Right atrium auricular region (tissue), 2 donors: ENCODE measurements around the gene ATP5PO. TPM values are rescaled to one million over a fixed set of nuclear protein-coding genes. Genes with fewer than 3 reads are reported as not detected.
"Not testable (repeated sequence)": the region's sequence is repeated elsewhere in the genome, so short reads cannot be mapped to it uniquely, and the experiment has no call there.

Source experiments
- DNase-seq: peaks from one replicate; pipeline ENCODE4 v3.0.0-alpha.2; 2019; ENCODE audit warnings: low spot score
- H3K27ac ChIP-seq, 2 donors: fragments of 200-600 bp; sonication (generic); 1 replicate in 1 of 2; 2 replicates in 1 of 2; pipeline ENCODE4 v1.5.1; 2016 to 2019
- H3K27me3 ChIP-seq, 2 donors: fragments of 200-600 bp; sonication (generic); one replicate each; pipeline versions ENCODE4 v1.5.1 to v1.6.0; 2017 to 2019
- H3K36me3 ChIP-seq: fragments of 200-600 bp; sonication (generic); one replicate; pipeline ENCODE4 v1.5.1; 2016
- H3K4me1 ChIP-seq, 2 donors: fragments of 200-600 bp; sonication (generic); one replicate each; pipeline versions ENCODE4 v1.5.1 to v1.6.0; 2017 to 2019
- H3K4me3 ChIP-seq, 2 donors: fragments of 200-600 bp; sonication (generic); 1 replicate in 1 of 2; 2 replicates in 1 of 2; pipeline ENCODE4 v1.5.1; 2017 to 2019; ENCODE audit warnings: mild to moderate bottlenecking in 1 of 2, moderate library complexity in 1 of 2
- H3K9me3 ChIP-seq, 2 donors: fragments of 200-600 bp; sonication (generic); one replicate each; pipeline ENCODE4 v1.5.1; 2019
- total RNA-seq, 2 donors: library from RNA; depleted of rRNA; stranded (reverse); fragments of >200 nt; gene quantifications; one replicate each; pipeline ENCODE4 v1.1.0, GENCODE V29; 2016
- TF ChIP-seq, protein P1 (sequence below), 2 donors: fragments of 200-600 bp; sonication (generic); IDR thresholded peaks; one replicate each; pipeline ENCODE4 v1.5.1; 2019; ENCODE audit warnings: antibody characterized with exemption in 2 of 2

The ATP5PO gene
- total RNA-seq, 2 donors from 2014 or later: 593 to 693 TPM

DNA sequence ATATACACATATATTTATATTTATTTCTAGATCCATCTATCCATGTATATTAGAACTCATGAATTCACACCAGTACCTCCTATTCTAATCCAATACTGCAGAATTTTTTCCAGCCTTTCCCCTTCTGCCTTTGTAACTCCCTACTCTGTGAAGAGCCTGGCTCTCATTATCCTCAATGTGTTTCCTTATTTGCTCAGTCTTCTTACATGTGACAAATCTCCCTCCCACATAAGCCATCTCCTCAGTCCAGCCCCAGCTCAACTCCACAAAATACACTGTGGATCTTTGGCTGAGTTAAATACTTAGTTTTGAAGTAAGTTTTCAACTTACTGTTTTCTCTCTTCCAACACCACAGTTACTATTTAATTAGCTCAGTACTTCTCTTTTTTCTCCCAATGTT lies 45.7 kb downstream of the ATP5PO start:
- H3K4me1 ChIP-seq: no peaks in the 10 kb centered on the region
- no peak overlapping the region for H3K4me3 ChIP-seq
- DNase-seq: no peak
- no peak overlapping the region for H3K27ac ChIP-seq
- H3K36me3 ChIP-seq: no peaks in the 10 kb centered on the region
- TF ChIP-seq, protein P1, sequence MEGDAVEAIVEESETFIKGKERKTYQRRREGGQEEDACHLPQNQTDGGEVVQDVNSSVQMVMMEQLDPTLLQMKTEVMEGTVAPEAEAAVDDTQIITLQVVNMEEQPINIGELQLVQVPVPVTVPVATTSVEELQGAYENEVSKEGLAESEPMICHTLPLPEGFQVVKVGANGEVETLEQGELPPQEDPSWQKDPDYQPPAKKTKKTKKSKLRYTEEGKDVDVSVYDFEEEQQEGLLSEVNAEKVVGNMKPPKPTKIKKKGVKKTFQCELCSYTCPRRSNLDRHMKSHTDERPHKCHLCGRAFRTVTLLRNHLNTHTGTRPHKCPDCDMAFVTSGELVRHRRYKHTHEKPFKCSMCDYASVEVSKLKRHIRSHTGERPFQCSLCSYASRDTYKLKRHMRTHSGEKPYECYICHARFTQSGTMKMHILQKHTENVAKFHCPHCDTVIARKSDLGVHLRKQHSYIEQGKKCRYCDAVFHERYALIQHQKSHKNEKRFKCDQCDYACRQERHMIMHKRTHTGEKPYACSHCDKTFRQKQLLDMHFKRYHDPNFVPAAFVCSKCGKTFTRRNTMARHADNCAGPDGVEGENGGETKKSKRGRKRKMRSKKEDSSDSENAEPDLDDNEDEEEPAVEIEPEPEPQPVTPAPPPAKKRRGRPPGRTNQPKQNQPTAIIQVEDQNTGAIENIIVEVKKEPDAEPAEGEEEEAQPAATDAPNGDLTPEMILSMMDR (IDR thresholded peaks at IDR 0.05): no peak
- no peaks in the 10 kb centered on the region for H3K27me3 ChIP-seq
- no peaks in the 10 kb centered on the region for H3K9me3 ChIP-seq

GRCh38 chr21:33867868-33868267 lies 47.7 kb downstream of the ATP5PO start:
- not testable (repeated sequence) for H3K4me3 ChIP-seq, H3K27ac ChIP-seq, H3K27me3 ChIP-seq, H3K4me1 ChIP-seq, DNase-seq, H3K9me3 ChIP-seq, H3K36me3 ChIP-seq

- Histone ChIP-seq H3K4me1 (no peaks in the 10 kb centered on the region), H3K4me3 (no peak overlapping the region), H3K27ac (no peak overlapping the region), H3K36me3 (no peaks in the 10 kb centered on the region), H3K27me3 (no peaks in the 10 kb centered on the region), H3K9me3 (no peaks in the 10 kb centered on the region)
- TF ChIP-seq, protein P1 (IDR thresholded peaks at IDR 0.05): no peak
- no peak for DNase-seq
Measured at GRCh38 chr21:33866826-33867225, 48.8 kb downstream of the ATP5PO start.

GRCh38 chr21:33865996-33866575 lies 49.5 kb downstream of the ATP5PO start:
- no peak for DNase-seq
- H3K4me3 ChIP-seq: no peak overlapping the region
- no peak overlapping the region for H3K27ac ChIP-seq
- H3K9me3 ChIP-seq: no peaks in the 10 kb centered on the region
- H3K4me1 ChIP-seq: no peaks in the 10 kb centered on the region
- H3K36me3 ChIP-seq: no peaks in the 10 kb centered on the region
- H3K27me3 ChIP-seq: no peaks in the 10 kb centered on the region
- TF ChIP-seq, protein P1 (IDR thresholded peaks at IDR 0.05): no peak

GRCh38 chr21:33865176-33865575 lies 50.4 kb downstream of the ATP5PO start:
- H3K9me3 ChIP-seq: no peaks in the 10 kb centered on the region
- H3K36me3 ChIP-seq: no peaks in the 10 kb centered on the region
- H3K4me3 ChIP-seq: no peak overlapping the region
- no peaks in the 10 kb centered on the region for H3K27me3 ChIP-seq
- TF ChIP-seq, protein P1 (IDR thresholded peaks at IDR 0.05): no peak
- H3K4me1 ChIP-seq: no peaks in the 10 kb centered on the region
- no peak overlapping the region for H3K27ac ChIP-seq
- DNase-seq: no peak

- Histone ChIP-seq H3K9me3 (no peaks in the 10 kb centered on the region), H3K4me3 (no peak overlapping the region), H3K27ac (no peak overlapping the region), H3K4me1 (no peaks in the 10 kb centered on the region), H3K36me3 (no peaks in the 10 kb centered on the region), H3K27me3 (no peaks in the 10 kb centered on the region)
- TF ChIP-seq, protein P1 (IDR thresholded peaks at IDR 0.05): no peak
- no peak for DNase-seq
Measured at GRCh38 chr21:33864150-33864549, 51.5 kb downstream of the ATP5PO start.

- H3K27me3 ChIP-seq, H3K36me3 ChIP-seq, H3K4me1 ChIP-seq, DNase-seq, H3K9me3 ChIP-seq, H3K27ac ChIP-seq, H3K4me3 ChIP-seq: not testable (repeated sequence)
Measured at GRCh38 chr21:33863191-33863590, 52.4 kb downstream of the ATP5PO start.
